ENCODE data around the gene NINJ2. TPM values are rescaled to one million over a fixed set of nuclear protein-coding genes. Genes with fewer than 3 reads are reported as not detected.
A peak's percentile ranks its signal among the peaks of the same experiment; 100 is the strongest.

Gene NINJ2
- total RNA-seq, 4 donors from 2014 or later: 1.4 to 8.0 (median 5.6) TPM

DNA sequence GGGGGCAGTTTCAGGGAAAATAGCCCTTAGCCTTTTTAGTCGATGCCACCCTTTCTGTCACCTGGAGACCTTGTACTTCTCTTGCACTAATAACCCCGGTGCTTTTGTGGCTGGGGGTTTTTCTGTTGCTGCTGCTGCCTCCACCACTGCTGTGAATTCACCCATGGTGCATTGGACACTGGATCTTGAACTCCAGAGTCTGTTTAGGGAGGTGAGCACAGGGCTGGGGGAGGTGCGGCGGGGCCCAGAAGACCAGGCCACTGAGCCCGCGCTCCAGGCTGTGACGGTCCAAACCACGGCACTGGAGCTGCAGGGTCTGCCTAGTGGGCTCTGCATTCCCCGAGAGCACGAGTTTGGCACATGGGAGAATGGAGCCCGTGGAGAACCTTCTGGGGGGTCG, 100.6 kb downstream of the NINJ2 start:
- WGBS, 2 donors (ENCODE audit: low coverage in 1 of 2): 84% methylated on average over 12 of the region's 12 CpGs; no CpG with 5 or more reads in 1 of the 2 donors
- intact Hi-C loops (cut with DNase I; ENCODE audit: low total_unique reads) (no loop called here), in situ Hi-C loops (cut with MboI; ENCODE audit: low pct_ligation_motif_present in 1 of 4, low pct_unique_long_range_greater_than_20kb in 1 of 4, low sequenced_read_pairs in 3 of 4) (loop anchor here in 2 of 4 donors (10.0 to 25.0 kb wide), 3 partner anchors 250 to 382 kb away; partner anchors contain the start of gene RAD52 (in 2 of the 2))
- Histone ChIP-seq H3K36me3 (no peaks in the 10 kb centered on the region), H3K4me3 (no peak overlapping the region), H3K9me3 (no peaks in the 10 kb centered on the region), H3K27me3 (no peaks in the 10 kb centered on the region), H3K4me1 (peaks cover 0 to 1% (median under 1%) of the 10 kb centered on the region in 4 donors), H3K27ac (peak overlapping the region in 2 of 4 donors; percentile 17 to 32)
- TF ChIP-seq, protein P1, sequence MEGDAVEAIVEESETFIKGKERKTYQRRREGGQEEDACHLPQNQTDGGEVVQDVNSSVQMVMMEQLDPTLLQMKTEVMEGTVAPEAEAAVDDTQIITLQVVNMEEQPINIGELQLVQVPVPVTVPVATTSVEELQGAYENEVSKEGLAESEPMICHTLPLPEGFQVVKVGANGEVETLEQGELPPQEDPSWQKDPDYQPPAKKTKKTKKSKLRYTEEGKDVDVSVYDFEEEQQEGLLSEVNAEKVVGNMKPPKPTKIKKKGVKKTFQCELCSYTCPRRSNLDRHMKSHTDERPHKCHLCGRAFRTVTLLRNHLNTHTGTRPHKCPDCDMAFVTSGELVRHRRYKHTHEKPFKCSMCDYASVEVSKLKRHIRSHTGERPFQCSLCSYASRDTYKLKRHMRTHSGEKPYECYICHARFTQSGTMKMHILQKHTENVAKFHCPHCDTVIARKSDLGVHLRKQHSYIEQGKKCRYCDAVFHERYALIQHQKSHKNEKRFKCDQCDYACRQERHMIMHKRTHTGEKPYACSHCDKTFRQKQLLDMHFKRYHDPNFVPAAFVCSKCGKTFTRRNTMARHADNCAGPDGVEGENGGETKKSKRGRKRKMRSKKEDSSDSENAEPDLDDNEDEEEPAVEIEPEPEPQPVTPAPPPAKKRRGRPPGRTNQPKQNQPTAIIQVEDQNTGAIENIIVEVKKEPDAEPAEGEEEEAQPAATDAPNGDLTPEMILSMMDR (IDR thresholded peaks at IDR 0.05): no peak
- TF ChIP-seq POLR2A (IDR thresholded peaks at IDR 0.05): no peak
- TF ChIP-seq EP300 (IDR thresholded peaks at IDR 0.05; ENCODE audit: low read depth): no peak
- no peak for TF ChIP-seq POLR2AphosphoS5 (IDR thresholded peaks at IDR 0.05)
- no peak for DNase-seq

GRCh38 chr12:561908-562593, 101.2 kb downstream of the NINJ2 start:
- Histone ChIP-seq H3K4me3 (no peak overlapping the region), H3K27ac (peak overlapping the region in 2 of 4 donors; percentile 12 to 32), H3K27me3 (no peaks in the 10 kb centered on the region), H3K9me3 (no peaks in the 10 kb centered on the region), H3K4me1 (no peaks in the 10 kb centered on the region), H3K36me3 (no peaks in the 10 kb centered on the region)
- in situ Hi-C loops (cut with MboI; ENCODE audit: low pct_ligation_motif_present in 1 of 4, low pct_unique_long_range_greater_than_20kb in 1 of 4, low sequenced_read_pairs in 3 of 4) (loop anchor here in 2 of 4 donors (10.0 to 25.0 kb wide), 3 partner anchors 250 to 383 kb away; partner anchors contain the start of gene RAD52 (in 2 of the 2)), intact Hi-C loops (cut with DNase I; ENCODE audit: low total_unique reads) (no loop called here)
- TF ChIP-seq POLR2AphosphoS5 (IDR thresholded peaks at IDR 0.05) (peak in 1 of 3 donors; percentile 45), EP300 (IDR thresholded peaks at IDR 0.05; ENCODE audit: low read depth) (no peak), POLR2A (IDR thresholded peaks at IDR 0.05) (peak; percentile 19)
- TF ChIP-seq, protein P1 (IDR thresholded peaks at IDR 0.05): no peak
- 68 to 71% methylated on average over 2 to 19 of the region's 19 CpGs for WGBS, 2 donors (ENCODE audit: low coverage in 1 of 2)
- DNase-seq: no peak

DNA sequence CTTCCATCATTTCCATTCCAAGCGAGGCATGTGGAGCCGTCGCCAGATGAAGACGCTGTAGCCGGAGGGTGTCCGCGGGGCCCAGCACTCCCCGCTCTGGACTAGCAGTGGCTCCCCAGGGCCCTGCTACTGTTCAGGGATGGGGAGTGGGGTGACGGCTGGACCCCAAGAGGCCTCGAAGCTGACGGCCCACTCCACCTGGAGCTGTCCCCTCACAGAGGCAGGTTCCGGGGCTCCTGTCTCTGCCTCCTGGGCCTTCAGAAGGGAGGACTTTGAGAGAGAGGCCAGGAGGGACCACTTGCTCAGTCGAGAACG, 101.9 kb downstream of the NINJ2 start:
- Histone ChIP-seq H3K27ac (no peak overlapping the region), H3K4me1 (no peaks in the 10 kb centered on the region), H3K36me3 (no peaks in the 10 kb centered on the region), H3K27me3 (no peaks in the 10 kb centered on the region), H3K4me3 (no peak overlapping the region), H3K9me3 (no peaks in the 10 kb centered on the region)
- intact Hi-C loops (cut with DNase I; ENCODE audit: low total_unique reads) (no loop called here), in situ Hi-C loops (cut with MboI; ENCODE audit: low pct_ligation_motif_present in 1 of 4, low pct_unique_long_range_greater_than_20kb in 1 of 4, low sequenced_read_pairs in 3 of 4) (loop anchor here in 2 of 4 donors (10.0 to 25.0 kb wide), 3 partner anchors 251 to 383 kb away; partner anchors contain the start of gene RAD52 (in 2 of the 2))
- TF ChIP-seq EP300 (IDR thresholded peaks at IDR 0.05; ENCODE audit: low read depth) (no peak), POLR2AphosphoS5 (IDR thresholded peaks at IDR 0.05) (no peak), POLR2A (IDR thresholded peaks at IDR 0.05) (no peak)
- TF ChIP-seq, protein P1 (IDR thresholded peaks at IDR 0.05): no peak
- no peak for DNase-seq
- WGBS, 2 donors (ENCODE audit: low coverage in 1 of 2): 90% methylated on average over 14 of the region's 14 CpGs; no CpG with 5 or more reads in 1 of the 2 donors

GRCh38 chr12:560691-561390, 102.4 kb downstream of the NINJ2 start:
- 83% methylated on average over 19 of the region's 19 CpGs; no CpG with 5 or more reads in 1 of the 2 donors for WGBS, 2 donors (ENCODE audit: low coverage in 1 of 2)
- in situ Hi-C loops (cut with MboI; ENCODE audit: low pct_ligation_motif_present in 1 of 4, low pct_unique_long_range_greater_than_20kb in 1 of 4, low sequenced_read_pairs in 3 of 4): loop anchor here in 2 of 4 donors (10.0 to 25.0 kb wide), 3 partner anchors 251 to 384 kb away; partner anchors contain the start of gene RAD52 (in 2 of the 2)
- Histone ChIP-seq H3K36me3 (no peaks in the 10 kb centered on the region), H3K27ac (no peak overlapping the region), H3K4me1 (no peaks in the 10 kb centered on the region), H3K9me3 (no peaks in the 10 kb centered on the region), H3K27me3 (no peaks in the 10 kb centered on the region), H3K4me3 (no peak overlapping the region)
- TF ChIP-seq POLR2A (IDR thresholded peaks at IDR 0.05) (no peak), POLR2AphosphoS5 (IDR thresholded peaks at IDR 0.05) (no peak), EP300 (IDR thresholded peaks at IDR 0.05; ENCODE audit: low read depth) (no peak)
- TF ChIP-seq, protein P1 (IDR thresholded peaks at IDR 0.05): no peak
- DNase-seq: no peak
- intact Hi-C loops (cut with DNase I; ENCODE audit: low total_unique reads): no loop called here
